Stimulated activated CD8-positive, alpha-beta memory T cell treated with anti-CD3 and anti-CD28 coated beads, Interleukin-12 subunit alpha, Interleukin-12 subunit beta, amount 100 ng/mL, for 1 hour (primary cell): ENCODE results near the gene GALNT4.

ENCODE experiments used
- DNase-seq: peaks from one replicate; pipeline ENCODE4 v3.0.0-alpha.2; 2020; ENCODE audit warnings: low read depth

GALNT4 gene

GRCh38 chr12:89524541-89525304 is at the start of gene GALNT4:
GALNT4 (minus strand) TSS chr12:89524796; CDS start chr12:89524549, 247 bp downstream.
- DNase-seq = peak; percentile 58

GRCh38 chr12:89573051-89573810 is 48.6 kb upstream of the GALNT4 start:
- DNase-seq = no peak

DNA sequence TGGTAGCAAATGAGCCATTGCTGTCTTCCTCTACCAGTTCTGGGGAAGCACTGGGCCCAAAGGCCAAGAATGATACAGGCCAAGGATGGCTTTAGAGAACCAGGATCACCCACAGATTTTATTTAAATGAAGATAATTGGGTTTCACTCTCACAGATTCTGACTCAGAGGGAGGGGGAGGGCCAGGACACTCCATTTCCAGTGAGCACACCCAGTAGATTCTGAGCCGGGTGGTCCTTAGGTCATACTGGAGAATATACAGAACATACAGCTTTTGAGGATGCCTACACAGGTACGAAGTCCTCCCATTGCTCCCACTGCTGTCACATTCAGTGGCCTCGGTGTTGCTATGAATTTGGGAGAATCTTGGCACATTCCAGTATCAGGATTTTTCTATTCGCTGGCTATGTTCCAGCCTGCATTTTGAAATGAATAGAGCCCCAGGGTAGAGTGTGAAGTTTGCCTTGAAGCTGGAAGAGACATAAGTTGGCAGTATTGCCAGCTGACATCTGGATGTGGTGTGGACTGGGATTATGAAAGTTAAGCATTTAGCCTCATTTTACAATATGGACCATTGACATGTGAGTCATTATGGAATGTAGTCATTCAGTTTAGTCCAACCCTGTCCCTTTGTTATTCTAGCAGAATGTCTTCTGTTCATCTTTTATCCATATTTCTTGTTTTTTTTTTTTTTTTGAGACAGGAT is 47.0 kb upstream of the GALNT4 start:
- DNase-seq = no peak

DNA sequence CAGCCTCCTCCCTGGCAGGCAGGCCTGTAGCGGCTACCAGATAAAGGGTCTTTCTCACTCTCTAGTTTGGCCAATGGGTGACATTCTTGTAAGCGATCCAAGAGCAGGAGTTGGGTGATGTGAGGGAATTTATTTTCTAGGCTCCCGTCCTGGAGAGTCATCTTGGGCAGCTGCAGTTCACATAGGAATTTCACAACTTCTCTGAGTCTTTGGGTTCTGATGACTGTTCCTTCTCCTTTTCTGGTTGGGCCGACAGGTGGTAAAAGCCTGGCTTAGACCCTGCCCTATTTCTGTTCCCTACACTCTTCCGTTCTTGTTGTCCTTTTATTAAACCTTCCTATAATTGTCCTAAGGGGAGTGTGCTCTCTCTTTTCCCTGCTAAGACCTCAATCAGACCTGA is 43.9 kb upstream of the GALNT4 start:
- DNase-seq = no peak

- no peak for DNase-seq
These were observed 43.2 kb upstream of the GALNT4 start for GRCh38 chr12:89567691-89568239.

- no peak for DNase-seq
These were observed 42.0 kb upstream of the GALNT4 start for GRCh38 chr12:89566615-89567014.

DNA sequence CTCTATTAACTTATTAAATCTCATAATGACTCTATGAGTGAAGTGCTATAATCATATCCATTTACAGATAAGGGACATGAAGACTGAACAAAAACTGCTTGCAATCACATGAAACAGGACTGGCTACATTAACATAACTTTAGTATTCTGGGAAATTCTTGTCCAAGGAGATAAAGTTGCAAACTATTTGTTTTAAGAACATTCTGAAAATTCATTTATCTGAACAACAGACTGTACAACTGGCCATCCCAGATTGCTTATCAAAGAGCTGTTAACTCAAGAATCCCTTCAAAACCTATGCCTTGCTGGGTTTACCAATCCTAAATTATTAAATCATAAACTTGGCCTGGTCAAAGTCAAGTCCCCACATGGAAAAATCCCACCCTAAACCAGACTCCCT is 40.4 kb upstream of the GALNT4 start:
- DNase-seq = no peak

GRCh38 chr12:89559753-89560152 is 35.2 kb upstream of the GALNT4 start:
- DNase-seq = no peak

DNA sequence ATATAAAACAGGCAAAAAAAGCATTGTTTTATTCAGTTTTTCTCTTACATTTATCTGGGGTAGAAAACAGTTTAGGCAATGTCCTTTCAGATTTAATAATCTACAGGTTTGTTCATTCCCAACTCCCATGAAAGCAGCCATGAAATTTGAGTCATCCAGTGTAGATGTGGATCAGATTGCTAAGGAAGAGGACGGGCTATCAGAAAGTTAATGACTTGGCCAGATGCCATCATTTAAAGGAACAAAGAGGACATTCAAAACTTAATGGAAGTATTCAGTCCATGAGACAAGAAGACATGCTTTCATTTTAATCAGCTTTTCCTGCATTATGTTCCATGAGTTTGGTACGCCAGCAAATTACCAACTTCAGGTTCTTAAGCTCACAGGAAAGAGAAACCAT is 32.4 kb upstream of the GALNT4 start:
- no peak for DNase-seq

- no peak for DNase-seq
These were observed 27.8 kb upstream of the GALNT4 start for GRCh38 chr12:89552376-89552775.

DNA sequence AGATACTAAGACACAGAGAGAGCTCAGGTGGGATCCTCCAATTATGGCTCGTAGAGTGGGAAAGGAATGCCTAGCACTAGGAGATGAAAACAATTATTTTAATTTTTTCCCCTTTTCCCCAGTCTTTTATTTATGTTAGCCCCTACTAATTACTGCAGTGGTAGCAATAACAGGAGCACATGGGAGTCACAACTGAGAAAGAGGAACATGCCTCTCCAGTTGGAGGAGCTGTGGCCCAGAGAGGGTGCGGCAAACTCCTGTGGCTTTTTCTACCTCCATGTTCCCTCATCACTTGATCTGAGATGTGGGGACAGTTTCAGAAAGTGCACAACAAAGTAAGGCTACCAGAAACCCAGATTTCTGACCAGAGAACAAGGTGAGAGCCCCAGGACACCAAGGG is 27.2 kb upstream of the GALNT4 start:
- no peak for DNase-seq

DNA sequence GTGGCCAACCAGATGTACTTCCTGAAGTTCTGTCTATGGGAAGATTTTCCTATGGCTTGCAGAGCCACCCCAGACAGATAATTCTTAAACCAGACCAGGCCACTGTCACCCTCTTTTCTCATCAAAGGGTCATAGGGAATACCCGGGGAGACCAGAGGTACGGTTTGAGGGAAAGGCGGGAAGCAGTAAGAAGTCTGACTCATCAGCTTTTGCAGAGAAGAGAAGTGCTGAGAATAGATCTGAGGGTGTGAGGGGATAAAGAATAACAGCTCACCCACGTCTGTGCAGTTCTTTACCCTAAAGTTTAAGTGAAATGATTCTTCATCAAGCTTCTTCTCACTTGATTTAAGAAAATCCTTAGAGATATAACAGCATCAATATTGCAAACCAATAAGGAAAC is 22.5 kb upstream of the GALNT4 start:
- no peak for DNase-seq

DNA sequence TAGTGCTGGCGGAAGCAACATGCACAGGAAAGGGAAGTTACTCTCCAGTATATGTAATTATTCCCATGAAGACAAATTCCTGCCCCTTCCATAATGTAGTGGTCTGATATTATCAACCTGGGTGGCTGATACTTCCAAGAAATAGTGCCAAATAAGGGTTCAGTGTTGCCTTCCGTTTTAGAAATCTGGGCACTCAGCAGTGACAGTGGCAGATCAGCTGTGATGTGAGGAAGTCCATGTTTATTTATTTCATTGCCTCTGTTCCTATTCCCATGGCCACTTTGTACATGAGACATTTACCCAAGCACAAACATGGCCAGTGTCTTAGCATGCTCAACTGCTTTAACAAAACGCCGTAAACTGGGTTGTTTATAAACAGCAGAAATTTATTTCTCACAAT is 21.6 kb upstream of the GALNT4 start:
- DNase-seq = no peak

GRCh38 chr12:89544681-89545184 is 20.1 kb upstream of the GALNT4 start:
- DNase-seq = no peak

- DNase-seq = no peak
These were observed 19.4 kb upstream of the GALNT4 start for GRCh38 chr12:89544022-89544421.

DNA sequence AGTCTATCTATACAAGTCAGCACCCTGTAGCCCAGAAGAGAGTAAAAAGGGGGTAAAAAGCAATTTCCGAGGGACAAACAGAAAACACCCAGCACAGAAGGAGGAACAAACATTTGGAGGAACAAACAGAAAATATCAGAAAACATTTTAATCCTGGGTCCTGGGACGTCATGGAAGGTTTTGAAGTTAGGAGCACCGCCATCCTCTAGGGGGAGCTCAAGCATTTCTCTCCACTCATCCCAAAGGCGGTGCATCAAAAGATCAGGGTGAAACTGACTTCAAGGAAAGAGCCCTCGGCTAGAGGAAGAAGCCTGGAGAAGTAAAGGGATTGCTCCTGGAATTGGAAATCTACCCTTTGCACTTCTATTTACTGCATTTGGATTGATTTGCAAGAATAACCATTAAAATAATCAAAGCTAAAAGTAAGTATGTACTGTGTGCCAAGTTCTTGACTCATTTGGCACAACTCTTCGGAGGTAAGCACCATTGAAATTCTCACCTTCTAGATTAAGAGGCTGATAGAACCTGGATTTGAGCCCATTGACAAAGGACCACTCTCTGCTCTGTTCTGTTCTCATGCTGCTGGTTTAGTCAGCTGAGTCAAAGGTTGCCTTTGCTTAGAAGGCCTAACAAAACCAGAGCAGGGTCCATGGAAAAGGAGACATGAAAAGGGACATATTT is 18.5 kb upstream of the GALNT4 start:
- peak; percentile 49 for DNase-seq

DNA sequence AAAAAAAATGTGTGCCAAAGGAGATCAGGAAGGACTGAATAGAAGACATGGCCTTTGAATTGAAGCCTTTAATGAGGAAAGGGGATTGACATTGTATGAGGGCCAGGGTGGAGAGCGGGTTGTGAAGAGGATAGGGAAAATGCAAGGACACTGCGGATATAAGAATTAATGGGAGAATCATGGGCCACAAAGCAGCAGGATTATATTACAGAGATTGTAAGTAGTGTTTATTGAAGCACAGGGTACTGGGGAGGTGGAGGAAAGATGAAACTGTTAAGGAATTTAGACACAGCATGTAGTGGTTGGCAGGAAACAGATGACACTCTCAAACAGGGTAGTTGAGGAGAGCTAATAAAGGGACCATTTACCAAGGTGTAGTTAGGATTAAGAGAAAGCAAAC is 17.6 kb upstream of the GALNT4 start:
- DNase-seq = no peak

DNA sequence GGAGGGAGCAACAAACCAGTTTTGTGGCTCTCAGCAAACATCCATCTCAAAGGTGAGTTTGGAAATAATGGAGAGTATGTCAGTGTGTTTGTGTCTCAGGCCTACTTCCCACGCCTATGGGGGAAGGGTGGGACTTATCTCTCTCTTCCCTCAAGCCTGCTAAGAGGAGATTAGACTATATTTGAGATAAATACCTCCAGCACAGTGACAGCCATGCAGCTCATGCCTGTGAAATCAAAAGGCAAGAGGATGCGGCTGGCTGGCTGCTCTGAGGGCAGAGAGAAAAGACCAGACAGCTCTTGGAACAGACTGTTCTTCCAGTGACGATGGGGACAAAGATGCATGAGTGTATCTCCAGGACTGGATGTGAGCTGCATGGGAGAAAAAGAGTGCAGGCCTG is 16.0 kb upstream of the GALNT4 start:
- DNase-seq = no peak

DNA sequence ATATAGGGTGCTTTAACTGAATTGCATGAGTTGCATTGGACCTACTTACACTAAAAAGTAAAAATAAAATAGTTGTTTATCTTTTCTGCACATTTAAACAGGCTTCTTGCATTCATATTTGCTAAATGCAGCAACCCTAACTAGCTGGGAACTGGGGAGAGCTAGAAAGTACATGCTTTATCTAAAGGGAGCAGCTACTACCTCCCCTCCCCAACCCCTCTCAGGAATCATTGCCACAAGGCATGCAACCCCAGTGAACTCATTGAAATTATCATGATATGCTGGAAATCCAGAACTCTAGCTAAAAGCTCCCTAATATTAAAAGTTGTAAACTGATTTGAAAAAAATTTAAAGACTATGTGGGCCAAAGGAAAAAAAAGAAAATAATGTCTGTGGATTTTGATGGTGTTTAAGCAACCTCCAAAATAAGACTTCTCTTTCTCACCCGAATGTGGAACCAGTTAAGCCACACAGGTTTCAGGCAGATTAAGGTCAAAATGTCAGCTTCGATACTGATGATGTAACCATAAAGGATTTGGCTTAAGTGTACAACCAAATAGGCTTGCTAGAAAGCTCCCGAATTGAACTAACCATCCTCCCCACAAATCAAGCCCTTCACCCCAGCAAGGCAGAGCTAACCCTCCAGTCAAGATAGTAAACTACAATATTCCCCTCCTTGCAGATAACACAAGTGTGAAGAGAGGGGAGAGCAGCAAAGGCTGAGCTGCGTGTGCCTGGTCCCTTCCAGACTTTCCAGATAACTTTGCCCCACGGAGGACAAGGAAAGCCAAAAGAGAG is 15.0 kb upstream of the GALNT4 start:
- no peak for DNase-seq

GRCh38 chr12:89538897-89539296 is 14.3 kb upstream of the GALNT4 start:
- no peak for DNase-seq

GRCh38 chr12:89537389-89537788 is 12.8 kb upstream of the GALNT4 start:
- DNase-seq = no peak
